Measurements from ENCODE around the gene CEACAM5. TPM values are rescaled to one million over a fixed set of nuclear protein-coding genes. Genes with fewer than 3 reads are reported as not detected.
"Not testable (repeated sequence)": the region's sequence is repeated elsewhere in the genome, so short reads cannot be mapped to it uniquely, and the experiment has no call there.

Gene CEACAM5
- total RNA-seq, 1 experiment from 2014 or later: 1.3 TPM

DNA sequence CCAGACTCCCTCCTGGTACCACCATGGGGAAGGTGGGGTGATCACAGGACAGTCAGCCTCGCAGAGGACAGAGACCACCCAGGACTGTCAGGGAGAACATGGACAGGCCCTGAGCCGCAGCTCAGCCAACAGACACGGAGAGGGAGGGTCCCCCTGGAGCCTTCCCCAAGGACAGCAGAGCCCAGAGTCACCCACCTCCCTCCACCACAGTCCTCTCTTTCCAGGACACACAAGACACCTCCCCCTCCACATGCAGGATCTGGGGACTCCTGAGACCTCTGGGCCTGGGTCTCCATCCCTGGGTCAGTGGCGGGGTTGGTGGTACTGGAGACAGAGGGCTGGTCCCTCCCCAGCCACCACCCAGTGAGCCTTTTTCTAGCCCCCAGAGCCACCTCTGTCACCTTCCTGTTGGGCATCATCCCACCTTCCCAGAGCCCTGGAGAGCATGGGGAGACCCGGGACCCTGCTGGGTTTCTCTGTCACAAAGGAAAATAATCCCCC is 505 bp upstream of the CEACAM5 start:
- H3K4me3 ChIP-seq (ENCODE audit: low read depth, low read length): no peak overlapping the region
- DNase-seq: no peak
- no peaks in the 10 kb centered on the region for H3K4me1 ChIP-seq
- ChIA-PET CTCF (interaction anchor here (1.5 to 2.0 kb wide), 5 partner anchors 14 to 113 kb away, joined by 5 to 38 read pairs (median 19); no protein-coding TSS in a partner anchor), POLR2A (no interaction called here)
- H3K9me3 ChIP-seq: no peaks in the 10 kb centered on the region
- H3K4me1 Mint-ChIP-seq (ENCODE audit: low read depth, unreplicated experiment): peaks cover 13% of the 10 kb centered on the region
- peaks cover 5% of the 10 kb centered on the region for H3K36me3 Mint-ChIP-seq (ENCODE audit: insufficient read depth, unreplicated experiment)
- H3K9me3 Mint-ChIP-seq (ENCODE audit: unreplicated experiment): no peaks in the 10 kb centered on the region
- no peak overlapping the region for H3K4me3 Mint-ChIP-seq (ENCODE audit: unreplicated experiment)
- H3K27me3 ChIP-seq (replicated peaks; ENCODE audit: control insufficient read depth, insufficient read depth, low read length): no peaks in the 10 kb centered on the region
- peaks cover 5% of the 10 kb centered on the region for H3K27me3 Mint-ChIP-seq (ENCODE audit: insufficient read depth, unreplicated experiment)
- intact Hi-C loops (cut with micrococcal nuclease; ENCODE audit: unreplicated experiment): loop anchor here (5.0 kb wide), 1 partner anchor 66 kb away; no protein-coding TSS in a partner anchor
- H3K36me3 ChIP-seq (ENCODE audit: control insufficient read depth, insufficient read depth, low read length): no peaks in the 10 kb centered on the region
- no peak overlapping the region for H3K27ac Mint-ChIP-seq (ENCODE audit: unreplicated experiment)
- no TSS peak for BruUV-seq (replicated peaks)
- TF ChIP-seq, protein P1, sequence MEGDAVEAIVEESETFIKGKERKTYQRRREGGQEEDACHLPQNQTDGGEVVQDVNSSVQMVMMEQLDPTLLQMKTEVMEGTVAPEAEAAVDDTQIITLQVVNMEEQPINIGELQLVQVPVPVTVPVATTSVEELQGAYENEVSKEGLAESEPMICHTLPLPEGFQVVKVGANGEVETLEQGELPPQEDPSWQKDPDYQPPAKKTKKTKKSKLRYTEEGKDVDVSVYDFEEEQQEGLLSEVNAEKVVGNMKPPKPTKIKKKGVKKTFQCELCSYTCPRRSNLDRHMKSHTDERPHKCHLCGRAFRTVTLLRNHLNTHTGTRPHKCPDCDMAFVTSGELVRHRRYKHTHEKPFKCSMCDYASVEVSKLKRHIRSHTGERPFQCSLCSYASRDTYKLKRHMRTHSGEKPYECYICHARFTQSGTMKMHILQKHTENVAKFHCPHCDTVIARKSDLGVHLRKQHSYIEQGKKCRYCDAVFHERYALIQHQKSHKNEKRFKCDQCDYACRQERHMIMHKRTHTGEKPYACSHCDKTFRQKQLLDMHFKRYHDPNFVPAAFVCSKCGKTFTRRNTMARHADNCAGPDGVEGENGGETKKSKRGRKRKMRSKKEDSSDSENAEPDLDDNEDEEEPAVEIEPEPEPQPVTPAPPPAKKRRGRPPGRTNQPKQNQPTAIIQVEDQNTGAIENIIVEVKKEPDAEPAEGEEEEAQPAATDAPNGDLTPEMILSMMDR (IDR thresholded peaks at IDR 0.05; ENCODE audit: insufficient read depth in 1 of 2, low read depth in 1 of 2, low read length in 1 of 2, severe bottlenecking in 1 of 2, unreplicated experiment in 1 of 2): no peak

DNA sequence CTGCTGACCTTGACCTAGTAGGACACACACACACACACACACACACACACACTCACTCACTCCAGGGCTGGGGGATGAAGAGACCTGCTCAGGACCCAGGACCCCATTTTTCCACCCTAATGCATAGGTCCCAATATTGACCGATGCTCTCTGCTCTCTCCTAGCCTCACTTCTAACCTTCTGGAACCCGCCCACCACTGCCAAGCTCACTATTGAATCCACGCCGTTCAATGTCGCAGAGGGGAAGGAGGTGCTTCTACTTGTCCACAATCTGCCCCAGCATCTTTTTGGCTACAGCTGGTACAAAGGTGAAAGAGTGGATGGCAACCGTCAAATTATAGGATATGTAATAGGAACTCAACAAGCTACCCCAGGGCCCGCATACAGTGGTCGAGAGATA is 1.1 kb downstream of the CEACAM5 start:
- POLR2A ChIA-PET; H3K4me3 ChIP-seq (ENCODE audit: low read depth, low read length); H3K36me3 Mint-ChIP-seq (ENCODE audit: insufficient read depth, unreplicated experiment); H3K27ac Mint-ChIP-seq (ENCODE audit: unreplicated experiment); H3K9me3 ChIP-seq; CTCF ChIA-PET; H3K27me3 Mint-ChIP-seq (ENCODE audit: insufficient read depth, unreplicated experiment); H3K4me1 ChIP-seq; DNase-seq; H3K9me3 Mint-ChIP-seq (ENCODE audit: unreplicated experiment); H3K36me3 ChIP-seq (ENCODE audit: control insufficient read depth, insufficient read depth, low read length); BruUV-seq (replicated peaks); H3K27me3 ChIP-seq (replicated peaks; ENCODE audit: control insufficient read depth, insufficient read depth, low read length); H3K4me3 Mint-ChIP-seq (ENCODE audit: unreplicated experiment): not testable (repeated sequence)
- intact Hi-C loops (cut with micrococcal nuclease; ENCODE audit: unreplicated experiment): loop anchor here (5.0 kb wide), 1 partner anchor 67 kb away; no protein-coding TSS in a partner anchor
- H3K4me1 Mint-ChIP-seq (ENCODE audit: low read depth, unreplicated experiment): peaks cover 13% of the 10 kb centered on the region

- no peak overlapping the region for H3K4me3 ChIP-seq (ENCODE audit: low read depth, low read length)
- Mint-ChIP-seq H3K36me3 (ENCODE audit: insufficient read depth, unreplicated experiment) (peaks cover 5% of the 10 kb centered on the region), H3K4me1 (ENCODE audit: low read depth, unreplicated experiment) (peaks cover 13% of the 10 kb centered on the region), H3K4me3 (ENCODE audit: unreplicated experiment) (no peak overlapping the region), H3K27me3 (ENCODE audit: insufficient read depth, unreplicated experiment) (peaks cover 5% of the 10 kb centered on the region), H3K9me3 (ENCODE audit: unreplicated experiment) (no peaks in the 10 kb centered on the region), H3K27ac (ENCODE audit: unreplicated experiment) (no peak overlapping the region)
- H3K4me1 ChIP-seq: no peaks in the 10 kb centered on the region
- H3K27me3 ChIP-seq (replicated peaks; ENCODE audit: control insufficient read depth, insufficient read depth, low read length): no peaks in the 10 kb centered on the region
- no peak for DNase-seq
- ChIA-PET POLR2A (no interaction called here), CTCF (no interaction called here)
- no peaks in the 10 kb centered on the region for H3K9me3 ChIP-seq
- TSS peak; percentile 26 for BruUV-seq (replicated peaks)
- no peaks in the 10 kb centered on the region for H3K36me3 ChIP-seq (ENCODE audit: control insufficient read depth, insufficient read depth, low read length)
- intact Hi-C loops (cut with micrococcal nuclease; ENCODE audit: unreplicated experiment): loop anchor here (5.0 kb wide), 1 partner anchor 68 kb away; no protein-coding TSS in a partner anchor
- TF ChIP-seq, protein P1 (IDR thresholded peaks at IDR 0.05; ENCODE audit: insufficient read depth in 1 of 2, low read depth in 1 of 2, low read length in 1 of 2, severe bottlenecking in 1 of 2, unreplicated experiment in 1 of 2): no peak
Measured at GRCh38 chr19:41709951-41710645, 1.7 kb downstream of the CEACAM5 start.
